Retinal pigment epithelial cell (primary cell): ENCODE data around the gene TSPAN1.

ENCODE experiments used
- DNase-seq: peaks from one replicate; pipeline ENCODE4 v3.0.0-alpha.2; 2010; ENCODE audit warnings: low read depth
- H3K4me3 ChIP-seq: 2 replicates; pipeline ENCODE4 v1.5.1; 2011; ENCODE audit warnings: mild to moderate bottlenecking, low read length, control low read depth, moderate library complexity
- TF ChIP-seq, protein P1 (sequence below): conservative IDR thresholded peaks from 2 replicates; pipeline ENCODE4 v1.5.1; 2011; ENCODE audit warnings: low read depth, low read length, control low read depth, inconsistent platforms

TSPAN1 gene

DNA sequence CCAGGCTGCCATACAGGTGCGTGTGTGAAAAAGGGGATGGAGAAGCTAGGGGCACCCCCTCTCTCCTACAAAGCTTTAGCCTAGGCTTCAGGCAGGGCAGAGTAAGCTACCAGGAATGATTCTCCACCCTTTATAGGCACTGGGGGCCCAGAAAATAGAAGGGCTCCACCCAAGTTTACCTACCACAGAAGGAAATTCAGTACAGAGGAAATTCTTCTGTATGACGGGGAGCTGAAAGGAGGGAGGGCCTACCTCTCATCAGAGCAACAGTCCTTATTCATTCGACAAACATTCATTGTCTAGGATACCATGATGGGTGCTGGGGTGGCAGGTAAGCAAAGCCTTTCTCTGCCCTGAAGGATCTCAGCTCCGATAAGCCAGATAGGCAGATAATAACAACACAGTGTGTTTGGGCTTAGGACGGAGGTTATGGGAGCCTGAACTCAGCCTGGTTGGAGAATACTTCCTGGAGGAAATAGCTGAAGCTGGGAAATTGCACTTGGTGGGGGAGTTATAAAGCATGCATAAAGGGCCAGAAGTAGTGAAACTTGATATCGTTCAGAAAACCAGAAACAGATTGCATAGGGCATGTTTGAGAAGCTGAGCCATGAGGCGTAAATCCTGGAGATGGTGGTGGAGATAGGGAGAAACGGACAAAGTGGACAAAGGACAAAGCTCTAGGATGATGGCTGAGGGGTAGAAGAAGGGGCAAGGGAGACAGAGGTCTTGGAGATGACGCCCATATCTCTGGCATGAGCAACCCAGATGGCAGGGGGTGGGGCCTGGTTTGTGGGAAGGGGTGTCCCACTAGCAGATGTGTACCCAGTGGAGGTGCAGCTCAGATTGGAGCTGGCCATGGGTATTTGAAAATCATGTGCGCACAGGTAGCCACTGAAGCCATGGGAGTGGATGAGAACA is 6.7 kb downstream of the TSPAN1 start:
- no peak overlapping the region for H3K4me3 ChIP-seq
- TF ChIP-seq, protein P1, sequence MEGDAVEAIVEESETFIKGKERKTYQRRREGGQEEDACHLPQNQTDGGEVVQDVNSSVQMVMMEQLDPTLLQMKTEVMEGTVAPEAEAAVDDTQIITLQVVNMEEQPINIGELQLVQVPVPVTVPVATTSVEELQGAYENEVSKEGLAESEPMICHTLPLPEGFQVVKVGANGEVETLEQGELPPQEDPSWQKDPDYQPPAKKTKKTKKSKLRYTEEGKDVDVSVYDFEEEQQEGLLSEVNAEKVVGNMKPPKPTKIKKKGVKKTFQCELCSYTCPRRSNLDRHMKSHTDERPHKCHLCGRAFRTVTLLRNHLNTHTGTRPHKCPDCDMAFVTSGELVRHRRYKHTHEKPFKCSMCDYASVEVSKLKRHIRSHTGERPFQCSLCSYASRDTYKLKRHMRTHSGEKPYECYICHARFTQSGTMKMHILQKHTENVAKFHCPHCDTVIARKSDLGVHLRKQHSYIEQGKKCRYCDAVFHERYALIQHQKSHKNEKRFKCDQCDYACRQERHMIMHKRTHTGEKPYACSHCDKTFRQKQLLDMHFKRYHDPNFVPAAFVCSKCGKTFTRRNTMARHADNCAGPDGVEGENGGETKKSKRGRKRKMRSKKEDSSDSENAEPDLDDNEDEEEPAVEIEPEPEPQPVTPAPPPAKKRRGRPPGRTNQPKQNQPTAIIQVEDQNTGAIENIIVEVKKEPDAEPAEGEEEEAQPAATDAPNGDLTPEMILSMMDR: no peak
- no peak for DNase-seq

DNA sequence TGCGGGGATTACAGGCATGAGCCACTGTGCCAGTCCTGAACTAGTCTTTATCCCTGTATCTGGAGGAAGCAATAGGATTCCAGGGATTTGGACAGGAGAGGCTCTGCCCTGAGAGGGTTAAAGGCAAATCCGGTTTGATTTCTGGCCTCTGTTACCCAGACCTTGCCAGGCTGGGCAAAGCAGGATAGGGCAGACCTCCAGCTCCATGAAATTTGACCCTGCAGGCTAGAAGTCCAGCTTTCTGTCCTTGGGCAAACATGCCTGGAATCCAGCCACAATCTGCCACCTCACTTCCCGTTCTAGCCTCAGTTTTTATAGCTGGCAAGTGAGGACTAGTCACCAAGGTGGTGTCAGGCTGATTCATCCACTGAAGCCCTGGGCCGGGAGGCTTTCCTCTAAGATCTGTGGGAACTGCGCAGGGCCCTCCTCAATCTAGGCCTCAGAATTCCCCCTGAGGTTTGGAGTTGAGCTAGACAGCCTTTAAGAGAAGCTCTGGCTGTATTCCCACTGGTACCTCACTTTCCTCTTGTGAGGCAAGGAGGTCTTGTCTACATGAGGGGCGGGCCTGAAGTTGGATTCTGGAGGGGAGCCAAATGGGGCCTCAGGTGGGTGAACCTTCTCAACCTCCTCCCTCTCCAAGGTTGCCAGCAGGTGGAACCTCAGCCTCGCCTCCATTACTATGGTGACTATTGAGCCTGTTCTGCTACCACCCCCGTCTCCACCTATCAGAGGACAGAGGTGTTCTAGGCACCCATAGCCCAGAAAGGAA is 8.4 kb downstream of the TSPAN1 start:
- H3K4me3 ChIP-seq: no peak overlapping the region
- DNase-seq: peak; percentile 97
- TF ChIP-seq, protein P1: peak; percentile 4

DNA sequence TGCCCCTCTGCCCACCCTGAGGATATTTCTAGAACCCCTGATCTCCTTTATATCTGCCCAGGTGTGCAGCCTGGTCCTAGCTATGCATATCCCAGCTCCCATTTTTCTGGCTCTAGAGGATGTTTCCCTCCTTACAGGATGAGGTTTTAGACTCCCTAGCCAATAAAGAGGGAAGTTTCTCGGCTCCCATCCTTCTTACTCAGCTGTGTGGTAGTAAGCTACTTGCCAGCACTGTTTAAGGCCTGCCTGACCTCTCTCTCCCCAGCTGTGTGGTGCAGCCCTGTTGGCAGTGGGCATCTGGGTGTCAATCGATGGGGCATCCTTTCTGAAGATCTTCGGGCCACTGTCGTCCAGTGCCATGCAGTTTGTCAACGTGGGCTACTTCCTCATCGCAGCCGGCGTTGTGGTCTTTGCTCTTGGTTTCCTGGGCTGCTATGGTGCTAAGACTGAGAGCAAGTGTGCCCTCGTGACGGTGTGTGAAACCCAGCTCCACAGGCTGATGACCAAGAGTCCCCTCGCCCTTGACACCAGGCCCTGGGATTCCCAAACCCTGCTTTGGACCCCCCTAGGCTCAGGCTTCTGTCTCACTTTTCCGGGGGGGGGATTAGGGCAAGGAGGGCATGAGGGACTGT is 9.2 kb downstream of the TSPAN1 start:
- no peak overlapping the region for H3K4me3 ChIP-seq
- TF ChIP-seq, protein P1: no peak
- DNase-seq: no peak

DNA sequence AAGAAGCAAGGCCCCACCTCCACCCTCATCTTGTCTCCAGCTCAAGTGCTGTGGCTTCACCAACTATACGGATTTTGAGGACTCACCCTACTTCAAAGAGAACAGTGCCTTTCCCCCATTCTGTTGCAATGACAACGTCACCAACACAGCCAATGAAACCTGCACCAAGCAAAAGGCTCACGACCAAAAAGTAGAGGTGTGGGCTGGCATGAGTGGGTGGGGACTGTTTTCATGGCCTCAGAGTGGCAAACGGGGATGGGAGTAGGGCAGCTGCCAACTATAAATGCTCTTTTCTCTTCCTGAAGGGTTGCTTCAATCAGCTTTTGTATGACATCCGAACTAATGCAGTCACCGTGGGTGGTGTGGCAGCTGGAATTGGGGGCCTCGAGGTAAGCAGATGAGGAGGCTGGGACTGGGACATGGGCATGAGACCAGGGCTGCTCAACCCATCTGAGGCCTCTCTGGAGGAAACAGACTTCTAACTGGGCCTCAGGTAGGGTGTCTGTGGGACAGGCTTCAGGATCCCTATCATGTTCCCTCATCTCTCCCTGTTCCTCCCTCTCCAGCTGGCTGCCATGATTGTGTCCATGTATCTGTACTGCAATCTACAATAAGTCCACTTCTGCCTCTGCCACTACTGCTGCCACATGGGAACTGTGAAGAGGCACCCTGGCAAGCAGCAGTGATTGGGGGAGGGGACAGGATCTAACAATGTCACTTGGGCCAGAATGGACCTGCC is 10.2 kb downstream of the TSPAN1 start:
- no peak for DNase-seq
- no peak overlapping the region for H3K4me3 ChIP-seq
- TF ChIP-seq, protein P1: no peak

DNA sequence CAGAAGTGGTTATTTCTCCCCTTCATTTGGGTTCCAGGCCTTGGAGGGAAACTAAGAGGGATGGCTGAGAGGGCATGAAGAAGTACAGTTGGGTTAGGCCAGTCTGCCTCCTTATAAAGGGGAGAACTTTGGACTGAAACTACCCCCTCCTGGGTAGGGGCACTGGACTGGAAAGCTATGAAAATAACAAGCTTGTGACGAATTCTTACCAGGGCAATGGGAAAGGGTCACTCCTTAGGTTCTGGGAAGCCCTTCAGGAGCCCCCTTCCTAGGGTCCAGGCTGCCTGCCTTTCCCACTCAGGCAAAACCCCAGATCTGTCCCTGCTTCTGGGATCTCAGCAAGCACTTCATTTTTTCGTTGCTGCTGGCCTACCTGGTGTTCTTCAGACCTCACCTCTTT is 11.2 kb downstream of the TSPAN1 start:
- no peak for DNase-seq
- TF ChIP-seq, protein P1: no peak
- no peak overlapping the region for H3K4me3 ChIP-seq

DNA sequence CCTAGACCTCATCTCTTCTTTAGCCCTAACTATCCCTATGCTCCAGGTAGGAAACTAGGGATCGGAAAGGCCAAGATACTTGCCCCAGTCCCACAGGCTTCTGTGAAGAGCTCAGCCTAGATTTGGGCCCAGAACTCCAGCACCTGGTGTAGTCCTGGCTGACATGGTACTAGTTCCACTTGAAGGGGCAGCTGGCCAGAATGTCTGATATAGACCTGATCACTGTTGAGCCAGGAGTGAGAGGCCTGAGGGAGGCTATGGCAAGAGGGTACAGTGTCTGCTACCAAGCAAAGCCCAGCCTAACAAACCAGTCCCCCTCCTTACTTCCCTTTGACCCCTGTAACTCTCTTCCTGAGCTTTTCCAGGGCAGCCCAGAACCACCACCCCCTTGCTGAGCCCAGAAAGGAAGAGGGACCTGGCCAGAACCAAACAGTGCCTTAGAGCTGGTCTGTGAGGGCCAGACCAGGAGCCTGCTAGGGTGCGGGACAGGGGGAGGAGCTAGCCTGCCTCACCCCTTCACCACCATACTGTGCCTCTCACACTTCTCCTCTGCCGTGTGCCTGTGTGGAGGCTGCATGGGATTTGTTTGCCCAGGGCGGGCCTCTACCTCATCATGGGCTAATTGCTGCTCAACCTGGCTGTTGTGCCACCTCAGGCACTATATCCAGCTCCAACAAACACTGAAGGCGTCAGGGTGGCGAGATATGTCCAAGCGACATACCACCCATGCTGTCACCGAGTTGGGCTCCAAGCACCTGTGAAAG is 12.4 kb downstream of the TSPAN1 start:
- TF ChIP-seq, protein P1: no peak
- DNase-seq: no peak
- H3K4me3 ChIP-seq: no peak overlapping the region
